DMS53 treated with DMSO at 0.1 percent for 48 hours (cell line): ENCODE results near the gene AMTN.
A peak's percentile ranks its signal among the peaks of the same experiment; 100 is the strongest.
"Not testable (repeated sequence)": the region's sequence is repeated elsewhere in the genome, so short reads cannot be mapped to it uniquely, and the experiment has no call there.

Experiments
- DNase-seq: peaks from one replicate; lab custom pipeline; 2025; ENCODE audit not compliant: unreplicated experiment; lab: John Stamatoyannopoulos, UW

AMTN gene

GRCh38 chr4:70518269-70518668, at the start of gene AMTN:
AMTN (plus strand) TSS chr4:70518569; CDS start chr4:70518778, 209 bp downstream.
- DNase-seq: no peak

- no peak for DNase-seq
Measured at GRCh38 chr4:70471897-70472296, 46.5 kb upstream of the AMTN start, which contains the start of gene MUC7. MUC7 (plus strand) TSS chr4:70472197; CDS start chr4:70474022, 1,825 bp downstream.

GRCh38 chr4:70473679-70474078, 44.7 kb upstream of the AMTN start:
- no peak for DNase-seq

DNA sequence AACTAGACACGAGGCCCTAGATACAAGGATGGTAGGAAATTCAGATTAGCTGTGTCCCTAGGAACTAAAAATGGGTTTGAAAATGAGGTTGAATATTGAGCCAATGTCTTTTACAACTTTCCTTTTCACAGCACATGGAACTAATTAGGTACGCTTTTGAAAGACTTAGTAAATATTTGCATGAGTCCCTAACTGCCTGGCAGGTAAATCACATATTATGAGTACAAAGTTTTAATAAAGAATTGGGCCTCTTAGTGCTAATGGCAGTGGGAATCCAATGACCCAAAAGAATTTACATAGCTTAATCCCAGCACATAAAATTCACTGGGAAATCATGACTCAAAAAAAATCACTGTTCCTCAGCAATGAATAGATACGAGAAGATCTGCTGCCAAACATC, 29.6 kb upstream of the AMTN start:
- DNase-seq: no peak

DNA sequence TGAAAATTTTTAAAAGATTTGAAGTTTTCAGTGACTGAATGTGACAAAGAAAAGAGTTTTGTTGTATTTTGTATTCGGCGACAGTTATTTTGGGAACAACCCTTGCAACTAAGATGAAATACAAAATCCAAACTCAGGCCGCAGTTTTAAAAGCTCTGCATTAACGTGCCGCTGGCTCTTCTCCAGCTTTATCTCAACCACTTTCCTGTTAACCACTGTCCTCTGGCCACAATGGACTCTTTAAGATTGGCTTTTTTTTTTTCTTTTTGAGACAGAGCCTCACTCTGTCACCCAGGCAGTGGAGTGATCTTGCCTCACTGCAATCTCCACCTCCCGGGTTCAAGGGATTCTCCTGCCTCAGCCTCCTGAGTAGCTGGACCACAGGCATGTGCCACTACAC, 22.1 kb upstream of the AMTN start:
- DNase-seq: no peak

DNA sequence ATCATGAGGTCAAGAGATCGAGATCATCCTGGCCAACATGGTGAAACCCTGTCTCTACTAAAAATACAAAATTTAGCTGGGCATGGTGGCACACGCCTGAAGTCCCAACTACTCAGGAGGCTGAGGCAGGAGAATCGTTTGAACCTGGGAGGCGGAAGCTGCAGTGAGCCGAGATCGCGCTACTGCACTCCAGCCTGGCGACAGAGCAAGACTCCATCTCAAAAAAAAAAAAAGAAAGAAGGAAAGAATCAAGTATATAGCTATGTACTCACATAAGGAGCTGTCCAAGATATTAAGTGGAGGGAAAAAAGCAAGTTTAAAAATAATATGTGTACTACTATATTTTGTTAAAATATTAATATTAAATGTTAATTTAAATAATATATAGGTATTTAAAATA, 16.5 kb upstream of the AMTN start:
- not testable (repeated sequence) for DNase-seq

- no peak for DNase-seq
Measured at GRCh38 chr4:70504733-70505132, 13.6 kb upstream of the AMTN start.

- DNase-seq: peak; percentile 43
Measured at GRCh38 chr4:70505151-70505748, 13.1 kb upstream of the AMTN start.

GRCh38 chr4:70508801-70509200, 9.6 kb upstream of the AMTN start:
- DNase-seq: no peak

- DNase-seq: no peak
Measured at GRCh38 chr4:70511365-70511764, 7.0 kb upstream of the AMTN start.

GRCh38 chr4:70515367-70516250, 2.8 kb upstream of the AMTN start:
- DNase-seq: no peak

DNA sequence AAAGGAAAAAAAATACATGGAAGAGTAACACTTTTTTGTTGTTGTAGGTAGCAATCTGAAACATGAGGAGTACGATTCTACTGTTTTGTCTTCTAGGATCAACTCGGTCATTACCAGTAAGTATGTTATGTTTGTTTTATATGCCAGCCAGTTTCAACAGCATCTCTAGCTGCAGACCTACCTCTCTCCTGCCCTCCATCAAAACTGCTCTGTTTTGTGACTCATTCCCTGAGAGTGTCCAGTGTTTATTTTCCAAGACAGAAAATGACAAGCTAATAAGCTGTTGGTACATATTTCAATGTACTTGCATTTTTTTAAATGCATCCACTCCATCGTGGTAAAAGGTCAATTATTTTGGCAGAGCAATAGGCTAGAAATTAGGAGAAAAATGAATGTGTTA, 347 bp downstream of the AMTN start:
- DNase-seq: peak; percentile 44

- no peak for DNase-seq
Measured at GRCh38 chr4:70522626-70523025, 4.3 kb downstream of the AMTN start.

DNA sequence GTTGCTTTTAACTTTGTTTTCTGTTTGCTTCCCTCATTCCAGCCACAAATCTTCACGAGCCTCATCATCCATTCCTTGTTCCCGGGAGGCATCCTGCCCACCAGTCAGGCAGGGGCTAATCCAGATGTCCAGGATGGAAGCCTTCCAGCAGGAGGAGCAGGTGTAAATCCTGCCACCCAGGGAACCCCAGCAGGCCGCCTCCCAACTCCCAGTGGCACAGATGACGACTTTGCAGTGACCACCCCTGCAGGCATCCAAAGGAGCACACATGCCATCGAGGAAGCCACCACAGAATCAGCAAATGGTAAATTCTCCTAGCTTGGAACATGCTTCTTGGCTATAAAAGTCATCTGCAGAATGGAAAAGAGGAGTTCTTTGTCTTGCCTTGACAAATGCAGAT, 12.6 kb downstream of the AMTN start:
- DNase-seq: no peak

DNA sequence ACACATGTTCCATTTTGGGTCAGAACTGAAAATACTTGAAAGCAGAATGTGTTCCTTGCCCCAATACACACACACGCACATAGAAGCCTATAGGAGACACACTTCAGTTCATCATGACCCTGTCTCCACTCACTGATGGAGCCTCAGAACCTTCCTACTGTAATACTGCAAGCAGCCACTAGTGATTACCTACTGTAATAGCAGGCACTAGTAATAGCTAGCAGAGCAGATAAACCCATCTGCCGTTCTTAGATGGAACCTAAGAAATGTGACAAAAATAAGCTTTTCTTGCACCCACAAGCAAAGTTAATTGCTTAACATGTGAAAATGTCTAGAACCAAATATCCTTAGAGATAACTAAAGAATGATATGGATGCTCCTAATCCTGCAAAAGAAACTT, 13.6 kb downstream of the AMTN start:
- DNase-seq: no peak

DNA sequence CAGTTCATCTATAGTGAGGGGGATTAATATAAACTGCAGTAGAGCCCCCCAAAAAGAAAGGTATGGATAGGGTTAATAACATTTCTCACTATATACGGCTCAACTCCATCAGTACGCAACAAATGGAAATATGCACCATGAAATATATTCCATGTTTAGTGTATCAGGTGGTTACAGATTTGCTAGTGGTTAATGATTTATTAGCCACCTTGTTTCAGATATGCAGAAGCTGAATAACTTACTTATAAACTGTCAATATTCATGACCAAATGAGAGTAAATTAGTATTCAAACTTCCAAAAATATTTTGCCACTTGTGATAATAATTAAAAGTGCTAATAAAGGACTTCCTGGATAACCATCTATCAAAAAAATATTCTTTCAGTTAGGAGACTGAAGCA, 14.8 kb downstream of the AMTN start:
- no peak for DNase-seq

DNA sequence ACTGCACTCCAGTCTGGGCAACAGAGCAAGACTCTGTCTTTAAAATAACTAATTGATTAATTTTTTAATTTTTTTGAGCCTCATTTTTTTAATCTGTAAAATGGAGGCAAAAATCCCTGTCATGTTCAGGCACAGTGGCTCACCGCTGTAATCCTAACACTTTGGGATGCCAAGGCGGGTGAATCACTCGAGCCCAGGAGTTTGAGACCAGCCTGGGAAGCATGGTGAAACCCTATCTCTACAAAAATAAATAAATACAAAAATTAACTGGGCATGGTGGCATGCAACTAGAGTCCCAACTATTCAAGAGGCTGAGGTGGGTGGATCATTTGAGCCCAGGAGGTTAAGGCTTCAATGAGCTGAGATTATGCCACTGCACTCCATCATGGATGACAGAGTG, 15.4 kb downstream of the AMTN start:
- DNase-seq: no peak

DNA sequence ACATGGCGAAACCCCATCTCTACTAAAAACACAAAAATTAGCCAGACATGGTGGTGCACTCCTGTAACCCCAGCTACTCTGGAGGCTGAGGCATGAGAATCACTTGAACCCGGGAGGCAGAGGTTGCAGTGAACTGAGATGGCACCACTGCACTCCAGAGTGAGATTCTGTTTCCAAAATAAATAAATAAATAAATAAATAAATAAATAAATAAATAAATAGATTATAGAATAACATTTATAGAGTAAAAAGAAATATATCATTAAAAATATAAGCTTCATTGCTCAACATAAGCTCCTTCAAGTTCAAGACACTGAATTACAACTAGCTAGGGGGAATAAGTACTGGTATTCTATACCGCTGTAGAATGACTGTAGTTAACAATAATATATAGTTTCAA, 16.5 kb downstream of the AMTN start:
- DNase-seq: not testable (repeated sequence)

- DNase-seq: no peak
Measured at GRCh38 chr4:70538869-70539268, 20.5 kb downstream of the AMTN start.

GRCh38 chr4:70544279-70544868, 26.0 kb downstream of the AMTN start:
- DNase-seq: peak; percentile 22

DNA sequence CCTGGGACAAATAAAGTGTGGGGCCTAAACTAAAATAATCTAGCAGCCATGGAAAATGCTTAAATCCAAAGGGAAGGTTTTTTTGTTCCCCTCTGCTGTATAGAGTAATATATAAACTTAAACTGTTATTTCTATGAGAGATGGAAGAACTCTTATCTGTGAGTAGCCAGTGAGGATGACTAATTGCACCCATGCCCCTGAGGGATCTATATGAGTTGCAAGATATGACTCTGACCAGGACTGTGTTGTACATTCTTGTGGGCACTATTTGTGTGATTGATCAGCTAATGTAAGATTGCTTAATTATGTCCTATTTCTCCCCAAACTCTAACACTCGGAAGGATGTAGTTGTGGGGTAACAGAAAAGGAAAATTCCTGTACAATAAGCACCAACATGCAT, 38.5 kb downstream of the AMTN start:
- DNase-seq: no peak

GRCh38 chr4:70559211-70559830, 41.0 kb downstream of the AMTN start:
- peak; percentile 39 for DNase-seq
